ACC112 (cell line): ENCODE data around the gene PSMB11.
A peak's percentile ranks its signal among the peaks of the same experiment; 100 is the strongest.

Source experiments
- H2AFZ ChIP-seq: fragments of 200-600 bp; sonication (generic); one replicate; pipeline ENCODE4 v1.6.0; 2017; ENCODE audit warnings: antibody characterized with exemption, low read length; ENCODE audit not compliant: unreplicated experiment
- H3K27ac ChIP-seq: fragments of 200-600 bp; sonication (generic); 2 replicates; pipeline ENCODE4 v1.5.1; 2014; ENCODE audit warnings: low read depth, mild to moderate bottlenecking, antibody characterized with exemption, low read length, moderate library complexity
- H3K27me3 ChIP-seq: fragments of 200-600 bp; sonication (generic); 2 replicates; pipeline ENCODE4 v1.6.1; 2014; ENCODE audit warnings: mild to moderate bottlenecking, antibody characterized with exemption, low read length, moderate library complexity, mixed read lengths; ENCODE audit not compliant: insufficient read depth
- H3K36me3 ChIP-seq: fragments of 200-600 bp; sonication (generic); 2 replicates; pipeline ENCODE4 v1.6.1; 2016; ENCODE audit warnings: mild to moderate bottlenecking, antibody characterized with exemption, low read length, moderate library complexity, mixed read lengths; ENCODE audit not compliant: insufficient read depth
- H3K4me1 ChIP-seq: fragments of 200-600 bp; sonication (generic); one replicate; pipeline ENCODE4 v1.6.1; 2016; ENCODE audit warnings: low read length, mixed read lengths; ENCODE audit not compliant: insufficient read depth, unreplicated experiment, control insufficient read depth
- H3K4me3 ChIP-seq: fragments of 200-600 bp; sonication (generic); 2 replicates; pipeline ENCODE4 v1.5.1; 2014; ENCODE audit warnings: mild to moderate bottlenecking, low read depth, low read length
- H3K79me2 ChIP-seq: fragments of 200-600 bp; sonication (generic); one replicate; pipeline ENCODE4 v1.6.0; 2016; ENCODE audit warnings: low read length; ENCODE audit not compliant: control insufficient read depth, unreplicated experiment, insufficient read depth

The PSMB11 gene

GRCh38 chr14:23076785-23077408 is 34.9 kb downstream of the PSMB11 start:
- H3K79me2 ChIP-seq: peaks cover 19% of the 10 kb centered on the region
- H2AFZ ChIP-seq: no peak overlapping the region
- no peaks in the 10 kb centered on the region for H3K27me3 ChIP-seq
- peaks cover 59% of the 10 kb centered on the region for H3K4me1 ChIP-seq
- H3K4me3 ChIP-seq: peak overlapping the region; percentile 37; the same call in 1 of the 2 replicates
- H3K36me3 ChIP-seq: peaks cover 48% of the 10 kb centered on the region
- peak overlapping the region; percentile 93 for H3K27ac ChIP-seq

- Histone ChIP-seq H3K27me3 (no peaks in the 10 kb centered on the region), H3K27ac (peak overlapping the region; percentile 93), H3K36me3 (peaks cover 40% of the 10 kb centered on the region), H3K79me2 (peaks cover 19% of the 10 kb centered on the region), H3K4me1 (peaks cover 50% of the 10 kb centered on the region), H3K4me3 (peak overlapping the region; percentile 37), H2AFZ (no peak overlapping the region)
These were observed 36.0 kb downstream of the PSMB11 start for GRCh38 chr14:23077962-23078361.

GRCh38 chr14:23078692-23079116 is 36.7 kb downstream of the PSMB11 start:
- Histone ChIP-seq H2AFZ (no peak overlapping the region), H3K79me2 (peaks cover 22% of the 10 kb centered on the region)

DNA sequence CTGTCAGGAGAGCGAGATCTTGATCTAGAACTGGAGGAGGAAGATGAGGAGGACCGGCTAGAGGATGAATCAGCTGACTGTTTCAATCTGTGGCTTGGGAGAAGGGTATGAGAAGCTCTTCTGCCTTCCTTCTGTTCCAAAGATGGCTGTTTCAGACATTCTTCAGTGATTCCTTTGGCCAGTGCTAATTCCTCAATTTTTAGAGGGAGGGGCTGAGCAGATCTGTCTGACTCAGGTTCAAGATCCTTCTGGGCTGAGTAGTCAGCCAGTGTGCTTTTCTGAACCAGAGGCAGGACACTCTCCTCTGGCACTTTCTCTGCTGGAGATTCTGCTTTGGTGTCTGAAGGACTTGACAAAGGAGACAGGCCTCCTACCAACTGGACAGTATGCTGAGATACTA is 37.7 kb downstream of the PSMB11 start:
- Histone ChIP-seq H2AFZ (no peak overlapping the region), H3K27me3 (no peaks in the 10 kb centered on the region), H3K79me2 (peaks cover 18% of the 10 kb centered on the region), H3K27ac (peak overlapping the region; percentile 93), H3K4me3 (peak overlapping the region; percentile 48; the same call in 1 of the 2 replicates), H3K4me1 (peaks cover 50% of the 10 kb centered on the region), H3K36me3 (peaks cover 41% of the 10 kb centered on the region)

More at GRCh38 chr14:23078692-23079116, 36.7 kb downstream of the PSMB11 start:
- no peaks in the 10 kb centered on the region for H3K27me3 ChIP-seq
- H3K4me3 ChIP-seq: peak overlapping the region; percentile 48
- peak overlapping the region; percentile 93 for H3K27ac ChIP-seq
- H3K4me1 ChIP-seq: peaks cover 50% of the 10 kb centered on the region
- H3K36me3 ChIP-seq: peaks cover 38% of the 10 kb centered on the region

DNA sequence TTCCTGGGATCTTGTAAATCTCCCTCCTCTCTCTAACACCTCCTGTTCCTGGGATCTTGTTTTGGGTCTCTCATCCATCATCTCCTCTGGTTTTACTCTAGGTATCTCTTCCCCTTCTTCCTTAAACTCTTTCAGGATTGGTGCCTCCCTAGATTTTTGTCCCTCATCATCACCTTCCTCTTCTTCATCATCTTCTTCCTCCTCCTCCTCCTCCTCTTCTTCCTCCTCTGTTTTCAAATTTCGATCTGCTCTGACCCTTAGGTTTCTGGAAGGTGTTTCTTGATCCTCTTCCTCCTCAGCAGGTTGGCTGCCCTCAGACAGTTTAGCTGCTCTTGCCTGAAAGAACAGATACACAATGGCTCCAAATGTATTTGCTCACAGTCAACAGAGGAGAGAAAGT is 38.5 kb downstream of the PSMB11 start:
- Histone ChIP-seq H2AFZ (no peak overlapping the region), H3K36me3 (peaks cover 39% of the 10 kb centered on the region), H3K4me3 (no peak overlapping the region), H3K79me2 (peaks cover 16% of the 10 kb centered on the region), H3K4me1 (peaks cover 52% of the 10 kb centered on the region), H3K27ac (peak overlapping the region; percentile 93), H3K27me3 (no peaks in the 10 kb centered on the region)

DNA sequence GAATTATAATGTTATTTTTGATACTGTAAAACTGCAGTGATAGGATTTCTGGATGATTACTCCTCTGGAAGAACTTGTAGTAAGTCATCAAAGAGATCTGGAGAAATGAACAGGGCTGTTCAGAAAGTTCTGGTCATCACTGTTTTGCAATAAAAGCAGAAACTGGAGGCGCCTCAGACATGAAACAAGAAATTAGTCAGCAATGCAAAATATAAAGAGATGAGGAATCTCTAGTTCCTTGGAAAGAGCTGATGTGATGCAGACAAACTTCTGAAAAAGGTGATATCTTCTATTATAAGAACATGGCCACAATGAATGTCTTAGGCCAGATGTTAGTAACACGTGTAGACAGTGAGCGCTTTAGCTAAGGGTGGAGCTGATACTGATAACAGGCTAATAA is 43.4 kb downstream of the PSMB11 start:
- Histone ChIP-seq H2AFZ (no peak overlapping the region), H3K79me2 (peaks cover 34% of the 10 kb centered on the region), H3K36me3 (peaks cover 43% of the 10 kb centered on the region), H3K4me1 (peaks cover 23% of the 10 kb centered on the region), H3K27me3 (no peaks in the 10 kb centered on the region), H3K27ac (peak overlapping the region; percentile 20; the same call in 1 of the 2 replicates), H3K4me3 (no peak overlapping the region)

DNA sequence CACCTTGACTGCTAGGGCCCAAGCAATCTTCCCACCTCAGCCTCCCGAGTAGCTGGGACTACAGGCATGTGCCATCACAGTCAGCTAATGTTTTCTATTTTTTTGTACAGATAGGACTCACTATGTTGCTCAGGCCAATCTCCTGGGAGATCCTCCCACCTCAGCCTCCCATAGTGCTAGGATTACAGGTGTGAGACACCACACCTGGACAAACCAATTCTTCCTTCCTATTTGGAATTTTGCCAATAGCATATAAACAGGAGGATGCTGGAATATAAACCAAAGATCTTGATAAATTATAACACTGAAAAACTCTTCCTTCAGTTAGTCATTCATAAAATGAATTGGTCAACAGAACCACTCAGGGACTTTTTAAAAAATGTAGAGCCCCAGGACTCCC is 44.6 kb downstream of the PSMB11 start:
- H3K36me3 ChIP-seq: peaks cover 39% of the 10 kb centered on the region

GRCh38 chr14:23089498-23090253 is 47.7 kb downstream of the PSMB11 start:
- peaks cover 41% of the 10 kb centered on the region for H3K36me3 ChIP-seq

More for the DNA sequence above, 44.6 kb downstream of the PSMB11 start:
- H3K4me3 ChIP-seq: no peak overlapping the region
- H2AFZ ChIP-seq: no peak overlapping the region
- peaks cover 39% of the 10 kb centered on the region for H3K79me2 ChIP-seq
- H3K27me3 ChIP-seq: no peaks in the 10 kb centered on the region
- no peak overlapping the region for H3K27ac ChIP-seq
- H3K4me1 ChIP-seq: peaks cover 13% of the 10 kb centered on the region

DNA sequence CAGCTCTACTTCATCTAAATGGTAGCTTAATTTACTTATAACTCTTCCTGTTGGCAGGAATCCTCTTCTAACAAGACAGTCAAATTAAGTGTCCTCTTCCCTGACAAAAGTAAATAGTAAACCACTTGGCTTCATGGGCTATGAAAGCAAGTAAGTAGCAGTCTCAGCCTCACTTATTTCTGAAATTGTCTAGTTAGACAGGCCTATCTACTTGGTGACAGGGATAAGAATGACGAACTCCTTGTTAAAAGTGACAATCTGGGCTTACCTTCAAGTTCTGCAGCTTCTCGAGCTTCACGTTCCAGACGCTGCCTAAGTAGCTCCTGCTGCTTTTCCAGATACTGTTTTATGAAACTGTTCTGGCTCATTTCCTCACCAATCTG is 48.2 kb downstream of the PSMB11 start:
- Histone ChIP-seq H3K4me1 (peaks cover 31% of the 10 kb centered on the region), H3K36me3 (peaks cover 39% of the 10 kb centered on the region), H2AFZ (no peak overlapping the region), H3K27ac (no peak overlapping the region), H3K79me2 (peaks cover 66% of the 10 kb centered on the region), H3K27me3 (no peaks in the 10 kb centered on the region), H3K4me3 (no peak overlapping the region)

More at GRCh38 chr14:23089498-23090253, 47.7 kb downstream of the PSMB11 start:
- H3K4me1 ChIP-seq: peaks cover 31% of the 10 kb centered on the region
- H3K4me3 ChIP-seq: no peak overlapping the region
- H3K27ac ChIP-seq: no peak overlapping the region
- no peaks in the 10 kb centered on the region for H3K27me3 ChIP-seq
- no peak overlapping the region for H2AFZ ChIP-seq
- peaks cover 66% of the 10 kb centered on the region for H3K79me2 ChIP-seq

DNA sequence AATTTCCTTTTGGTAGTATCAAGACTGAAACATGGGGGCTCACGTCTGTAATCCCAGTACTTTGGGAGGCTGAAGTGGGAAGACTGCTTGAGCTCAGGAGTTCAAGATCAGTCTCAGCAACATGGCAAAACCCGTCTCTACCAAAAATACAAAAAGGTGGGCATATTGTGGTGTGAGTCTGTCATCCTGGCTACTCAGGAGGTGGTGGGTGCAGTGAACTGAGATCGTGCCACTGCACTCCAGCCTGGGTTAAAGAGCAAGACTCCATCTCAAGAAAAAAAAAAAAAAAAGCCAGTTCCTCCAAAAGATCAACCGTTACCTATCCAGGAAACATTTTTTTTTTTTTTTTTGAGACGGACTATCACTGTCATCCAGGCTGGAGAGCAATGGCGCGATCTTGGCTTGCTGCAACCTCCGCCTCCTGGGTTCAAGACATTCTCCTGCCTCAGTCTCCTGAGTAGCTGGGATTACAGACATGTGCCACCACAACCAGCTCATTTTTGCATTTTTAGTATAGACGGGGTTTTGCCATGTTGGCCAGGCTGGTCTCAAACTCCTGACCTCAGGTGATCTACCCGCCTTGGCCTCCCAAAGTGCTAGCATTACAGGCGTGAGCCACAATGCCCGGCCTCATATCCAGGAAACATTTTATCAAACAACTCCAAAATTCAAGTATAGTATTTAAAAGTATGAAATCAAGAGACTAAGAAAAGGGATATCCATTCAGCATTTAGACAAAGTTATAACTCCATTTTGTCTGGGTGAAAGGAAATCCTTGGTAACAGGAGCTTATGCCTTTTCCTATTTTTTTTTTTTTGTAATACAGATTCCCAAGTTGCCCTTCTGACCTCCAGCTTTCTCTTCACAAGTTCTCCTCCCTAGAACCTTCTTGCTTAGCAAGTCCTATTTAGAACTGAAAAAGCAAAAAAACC is 49.5 kb downstream of the PSMB11 start:
- H3K36me3 ChIP-seq: peaks cover 37% of the 10 kb centered on the region
- no peak overlapping the region for H3K4me3 ChIP-seq
- peaks cover 67% of the 10 kb centered on the region for H3K79me2 ChIP-seq
- H3K27ac ChIP-seq: no peak overlapping the region
- H3K27me3 ChIP-seq: no peaks in the 10 kb centered on the region
- H2AFZ ChIP-seq: no peak overlapping the region
- H3K4me1 ChIP-seq: peaks cover 22% of the 10 kb centered on the region
